ENCODE data around the gene ZBTB7B. TPM values are rescaled to one million over a fixed set of nuclear protein-coding genes. Genes with fewer than 3 reads are reported as not detected.
A peak's percentile ranks its signal among the peaks of the same experiment; 100 is the strongest.

The ZBTB7B gene
- polyA plus RNA-seq, 3 donors, result 6.3 to 149 (median 9.6) TPM

DNA sequence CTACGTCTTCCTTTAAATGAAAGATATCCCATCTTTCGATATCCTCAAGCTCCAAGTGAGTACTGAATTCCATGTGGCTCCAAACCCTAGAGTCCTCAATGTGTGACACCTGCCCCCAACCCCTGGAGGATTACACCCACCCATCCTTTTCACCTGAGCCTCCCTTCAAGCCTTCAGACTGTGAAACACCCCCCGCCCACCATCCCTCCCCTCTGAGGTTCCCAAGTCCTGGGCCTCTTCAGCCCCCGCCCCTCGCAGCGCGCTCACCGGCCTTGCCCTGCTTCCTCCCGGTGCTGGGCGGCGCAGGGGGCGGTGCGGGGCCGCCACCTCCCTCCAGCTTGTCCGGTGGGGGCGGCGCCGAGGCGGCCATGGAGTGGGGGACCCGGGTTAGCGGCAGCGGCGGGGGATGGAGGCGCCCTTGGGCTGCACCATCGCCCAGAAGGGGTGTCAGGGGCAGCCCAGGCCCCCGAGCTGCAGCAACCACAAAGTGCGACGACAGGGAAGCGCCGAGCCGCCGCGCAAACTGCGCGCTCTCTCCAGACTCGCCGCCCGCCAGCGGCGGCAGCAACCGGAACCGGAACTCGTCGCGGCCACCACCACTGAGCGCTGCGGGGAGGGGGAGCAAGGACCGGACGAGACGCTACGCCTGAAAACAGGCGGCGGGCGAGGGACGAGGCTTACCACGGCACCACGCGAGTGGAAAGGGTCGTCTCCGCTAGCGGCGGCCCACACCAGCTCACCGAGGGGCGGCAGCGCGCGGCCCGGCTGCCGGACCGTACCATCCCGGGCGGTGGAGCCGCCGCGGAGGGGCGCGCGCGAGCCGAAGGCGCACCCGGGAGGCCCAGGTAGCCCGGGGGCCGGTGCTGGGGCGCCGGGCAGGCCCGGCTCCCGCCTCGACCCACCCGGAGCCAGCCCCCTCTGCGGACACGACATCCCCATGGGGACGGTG lies 41.1 kb upstream of the ZBTB7B start, which contains the start of gene PYGO2:
Gene PYGO2 (minus strand): TSS at position 576 of the 949 bp plus-strand sequence. CDS start 206 bp downstream, at position 370.
- peak within 1 kb of the TSS; percentile 93 for H3K4me2 ChIP-seq (replicated peaks; ENCODE audit: extremely low read depth, low read length, poor library complexity, severe bottlenecking)
- H2AFZ ChIP-seq (ENCODE audit: insufficient read depth, low read depth, low read length, poor library complexity, severe bottlenecking), result peak within 1 kb of the TSS; percentile 88
- no peaks in the 10 kb centered on the region for H3K27me3 ChIP-seq (ENCODE audit: control insufficient read depth in 2 of 2, insufficient read depth in 2 of 2, low read length in 2 of 2)
- H3K27me3 Mint-ChIP-seq (ENCODE audit: low read depth in 3 of 3), result peaks cover 0 to 2% (median 0%) of the 10 kb centered on the region in 3 donors
- WGBS (ENCODE audit: insufficient coverage), result under 1% methylated on average over 92 of the region's 93 CpGs
- H3K36me3 ChIP-seq (replicated peaks in 1 of 2; ENCODE audit: control insufficient read depth in 1 of 2, insufficient read depth in 2 of 2, low read length in 2 of 2), result peaks cover 48 to 55% of the 10 kb centered on the region in 2 donors
- H3K4me3 Mint-ChIP-seq, result peak within 1 kb of the TSS; percentile 81 to 91
- H3K79me2 ChIP-seq (ENCODE audit: insufficient read depth, low read length), result peaks cover 38% of the 10 kb centered on the region
- DNase-seq, result peak; percentile 64 to 68 (median 64)
- intact Hi-C loops (cut with micrococcal nuclease), result loop anchor here (5.0 kb wide), 2 partner anchors 41 to 56 kb away; partner anchors contain the start of gene ZBTB7B (in 2 of the 2)
- H3K9me3 ChIP-seq (replicated peaks in 1 of 2; ENCODE audit: control insufficient read depth in 1 of 2, insufficient read depth in 1 of 2, low read length in 2 of 2), result no peaks in the 10 kb centered on the region
- TF ChIP-seq, protein P1, sequence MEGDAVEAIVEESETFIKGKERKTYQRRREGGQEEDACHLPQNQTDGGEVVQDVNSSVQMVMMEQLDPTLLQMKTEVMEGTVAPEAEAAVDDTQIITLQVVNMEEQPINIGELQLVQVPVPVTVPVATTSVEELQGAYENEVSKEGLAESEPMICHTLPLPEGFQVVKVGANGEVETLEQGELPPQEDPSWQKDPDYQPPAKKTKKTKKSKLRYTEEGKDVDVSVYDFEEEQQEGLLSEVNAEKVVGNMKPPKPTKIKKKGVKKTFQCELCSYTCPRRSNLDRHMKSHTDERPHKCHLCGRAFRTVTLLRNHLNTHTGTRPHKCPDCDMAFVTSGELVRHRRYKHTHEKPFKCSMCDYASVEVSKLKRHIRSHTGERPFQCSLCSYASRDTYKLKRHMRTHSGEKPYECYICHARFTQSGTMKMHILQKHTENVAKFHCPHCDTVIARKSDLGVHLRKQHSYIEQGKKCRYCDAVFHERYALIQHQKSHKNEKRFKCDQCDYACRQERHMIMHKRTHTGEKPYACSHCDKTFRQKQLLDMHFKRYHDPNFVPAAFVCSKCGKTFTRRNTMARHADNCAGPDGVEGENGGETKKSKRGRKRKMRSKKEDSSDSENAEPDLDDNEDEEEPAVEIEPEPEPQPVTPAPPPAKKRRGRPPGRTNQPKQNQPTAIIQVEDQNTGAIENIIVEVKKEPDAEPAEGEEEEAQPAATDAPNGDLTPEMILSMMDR (IDR thresholded peaks at IDR 0.05), result peak; percentile 85
- peaks cover 29% of the 10 kb centered on the region for H3K4me1 Mint-ChIP-seq
- H3K9me3 Mint-ChIP-seq, result no peaks in the 10 kb centered on the region
- peak within 1 kb of the TSS; percentile 73 to 95 (median 93) for H3K4me3 ChIP-seq (replicated peaks in 1 of 3; ENCODE audit: low read depth in 2 of 3, low read length in 3 of 3)
- H4K20me1 ChIP-seq (ENCODE audit: insufficient read depth, low read length), result peaks cover 45% of the 10 kb centered on the region
- H3K36me3 Mint-ChIP-seq, result peaks cover 35 to 47% of the 10 kb centered on the region in 2 donors
- H3K27ac ChIP-seq (ENCODE audit: low read depth in 1 of 2, low read length in 2 of 2), result peak within 1 kb of the TSS; percentile 57 to 90
- H3K4me1 ChIP-seq (ENCODE audit: control insufficient read depth in 1 of 2, insufficient read depth in 2 of 2, low read length in 2 of 2), result peaks cover 21 to 36% of the 10 kb centered on the region in 2 donors
- peak within 1 kb of the TSS; percentile 89 for H3K9ac ChIP-seq (ENCODE audit: insufficient read depth, low read length, poor library complexity, severe bottlenecking)
- H3K27ac Mint-ChIP-seq, result peak within 1 kb of the TSS; percentile 78 to 92 (median 87)

DNA sequence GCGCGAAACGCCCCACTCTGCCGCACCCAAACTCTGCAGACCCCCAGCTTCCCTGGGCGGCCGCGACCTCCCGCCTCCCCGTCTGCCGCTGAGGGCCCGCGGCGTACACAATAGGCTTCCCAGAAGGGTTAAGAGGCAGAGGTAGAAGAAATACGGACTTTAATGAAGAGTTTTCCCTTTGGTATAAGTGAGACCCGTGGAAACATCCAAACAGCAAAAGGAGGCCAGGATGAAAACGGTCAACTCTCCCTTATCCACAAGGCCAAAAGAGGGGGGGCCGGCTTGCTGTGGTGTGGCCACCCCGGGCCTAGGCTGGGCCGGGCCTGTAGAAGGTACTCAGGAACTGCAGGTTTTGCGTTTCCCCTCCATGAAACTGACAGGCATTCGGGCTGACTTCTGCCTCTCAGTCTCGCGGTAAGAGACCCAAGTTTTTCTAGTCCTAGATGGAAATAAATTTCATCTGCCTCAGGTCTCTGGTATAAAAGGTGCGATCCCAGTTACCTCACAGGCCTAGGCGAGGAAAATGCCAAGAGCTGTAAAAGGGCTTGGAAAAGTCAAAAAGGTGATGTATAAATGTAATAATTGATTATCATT lies 40.3 kb upstream of the ZBTB7B start:
- Histone ChIP-seq H4K20me1 (ENCODE audit: insufficient read depth, low read length) (peaks cover 53% of the 10 kb centered on the region), H3K9ac (ENCODE audit: insufficient read depth, low read length, poor library complexity, severe bottlenecking) (peak overlapping the region; percentile 89), H3K4me3 (replicated peaks in 1 of 3; ENCODE audit: low read depth in 2 of 3, low read length in 3 of 3) (peak overlapping the region; percentile 73 to 95 (median 93)), H3K79me2 (ENCODE audit: insufficient read depth, low read length) (peaks cover 43% of the 10 kb centered on the region), H2AFZ (ENCODE audit: insufficient read depth, low read depth, low read length, poor library complexity, severe bottlenecking) (peak overlapping the region; percentile 88), H3K4me2 (replicated peaks; ENCODE audit: extremely low read depth, low read length, poor library complexity, severe bottlenecking) (peak overlapping the region; percentile 93), H3K4me1 (ENCODE audit: control insufficient read depth in 1 of 2, insufficient read depth in 2 of 2, low read length in 2 of 2) (peaks cover 17 to 30% of the 10 kb centered on the region in 2 donors), H3K9me3 (replicated peaks in 1 of 2; ENCODE audit: control insufficient read depth in 1 of 2, insufficient read depth in 1 of 2, low read length in 2 of 2) (no peaks in the 10 kb centered on the region), H3K27ac (ENCODE audit: low read depth in 1 of 2, low read length in 2 of 2) (peak overlapping the region; percentile 44 to 90), H3K36me3 (replicated peaks in 1 of 2; ENCODE audit: control insufficient read depth in 1 of 2, insufficient read depth in 2 of 2, low read length in 2 of 2) (peaks cover 56 to 63% of the 10 kb centered on the region in 2 donors), H3K27me3 (ENCODE audit: control insufficient read depth in 2 of 2, insufficient read depth in 2 of 2, low read length in 2 of 2) (no peaks in the 10 kb centered on the region)
- DNase-seq, result no peak
- Mint-ChIP-seq H3K36me3 (peaks cover 43 to 55% of the 10 kb centered on the region in 2 donors), H3K4me1 (peaks cover 24% of the 10 kb centered on the region), H3K9me3 (no peaks in the 10 kb centered on the region), H3K27me3 (ENCODE audit: low read depth in 3 of 3) (peaks cover 0 to 3% (median 0%) of the 10 kb centered on the region in 3 donors), H3K4me3 (peak overlapping the region; percentile 81 to 91), H3K27ac (peak overlapping the region; percentile 78 to 90 (median 85))
- TF ChIP-seq, protein P1 (IDR thresholded peaks at IDR 0.05), result peak; percentile 51
- intact Hi-C loops (cut with micrococcal nuclease), result loop anchor here (5.0 kb wide), 2 partner anchors 40 to 55 kb away; partner anchors contain the start of gene ZBTB7B (in 2 of the 2)
- WGBS (ENCODE audit: insufficient coverage), result 0% methylated on average over 10 of the region's 25 CpGs
